Peyer's patch (tissue), 4 donors: ENCODE measurements around the gene CDH4.

ENCODE experiments used
- POLR2A ChIP-seq, 2 donors: fragments of 450-650 bp; IDR thresholded peaks; one replicate each; pipeline ENCODE4 v1.5.1; 2017; ENCODE audit warnings: antibody characterized with exemption in 2 of 2, mild to moderate bottlenecking in 2 of 2, moderate library complexity in 2 of 2
- TF ChIP-seq, protein P1 (sequence below), 6 experiments: fragments of 450-650 bp in 4 of 6; fragments of 200-600 bp in 2 of 6; sonication (generic) in 1 of 6; IDR thresholded peaks; one replicate each; pipeline ENCODE4 v1.5.1; 2017 to 2019; ENCODE audit warnings: antibody characterized with exemption in 6 of 6, mild to moderate bottlenecking in 3 of 6, moderate library complexity in 1 of 6

DNA sequence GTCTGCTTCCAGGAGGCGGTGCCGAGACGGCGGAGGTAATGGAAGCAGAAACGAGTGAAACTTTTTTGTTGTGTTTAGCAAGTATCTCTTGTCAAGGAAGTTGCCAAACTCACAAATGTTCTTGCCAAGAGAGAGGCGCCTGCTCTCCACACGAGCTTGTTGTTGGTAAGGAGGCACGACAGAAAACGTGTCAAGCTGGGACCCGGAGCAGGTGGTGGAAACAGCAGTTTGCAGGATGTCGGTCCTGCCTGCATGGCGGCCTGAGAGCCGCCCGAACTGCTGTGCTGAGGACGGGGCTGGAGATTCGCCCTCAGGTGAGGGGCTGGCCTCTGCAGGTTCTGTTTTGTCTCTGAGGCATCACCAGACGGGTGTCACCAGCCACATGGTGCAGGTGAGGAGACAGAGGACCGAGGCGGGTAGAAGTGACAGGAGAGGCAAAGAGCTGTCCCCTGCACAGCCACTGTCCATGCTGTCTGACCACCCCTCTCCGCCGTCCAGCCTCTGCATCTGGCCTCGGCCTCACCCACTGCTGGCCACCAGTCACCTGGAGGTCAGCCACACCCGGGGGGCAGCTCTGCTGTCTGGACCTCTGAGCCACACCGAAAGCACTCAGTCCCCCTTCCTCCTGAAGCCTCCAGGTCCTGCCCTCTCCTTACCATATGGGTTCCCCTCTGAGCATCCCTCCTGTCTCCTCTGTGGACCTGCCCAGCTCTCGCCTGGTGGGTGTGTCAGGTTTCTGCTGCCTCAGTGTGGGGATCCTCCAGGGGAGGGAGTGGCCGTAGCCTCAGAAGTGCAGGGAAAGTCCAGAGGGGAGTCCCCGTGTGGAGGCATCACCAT is 552.1 kb downstream of the CDH4 start:
- TF ChIP-seq, protein P1, sequence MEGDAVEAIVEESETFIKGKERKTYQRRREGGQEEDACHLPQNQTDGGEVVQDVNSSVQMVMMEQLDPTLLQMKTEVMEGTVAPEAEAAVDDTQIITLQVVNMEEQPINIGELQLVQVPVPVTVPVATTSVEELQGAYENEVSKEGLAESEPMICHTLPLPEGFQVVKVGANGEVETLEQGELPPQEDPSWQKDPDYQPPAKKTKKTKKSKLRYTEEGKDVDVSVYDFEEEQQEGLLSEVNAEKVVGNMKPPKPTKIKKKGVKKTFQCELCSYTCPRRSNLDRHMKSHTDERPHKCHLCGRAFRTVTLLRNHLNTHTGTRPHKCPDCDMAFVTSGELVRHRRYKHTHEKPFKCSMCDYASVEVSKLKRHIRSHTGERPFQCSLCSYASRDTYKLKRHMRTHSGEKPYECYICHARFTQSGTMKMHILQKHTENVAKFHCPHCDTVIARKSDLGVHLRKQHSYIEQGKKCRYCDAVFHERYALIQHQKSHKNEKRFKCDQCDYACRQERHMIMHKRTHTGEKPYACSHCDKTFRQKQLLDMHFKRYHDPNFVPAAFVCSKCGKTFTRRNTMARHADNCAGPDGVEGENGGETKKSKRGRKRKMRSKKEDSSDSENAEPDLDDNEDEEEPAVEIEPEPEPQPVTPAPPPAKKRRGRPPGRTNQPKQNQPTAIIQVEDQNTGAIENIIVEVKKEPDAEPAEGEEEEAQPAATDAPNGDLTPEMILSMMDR (IDR thresholded peaks at IDR 0.05), result no peak
- no peak for TF ChIP-seq POLR2A (IDR thresholded peaks at IDR 0.05)
